Tibial nerve (tissue), 4 donors: ENCODE results near the gene FBXL14. TPM values are rescaled to one million over a fixed set of nuclear protein-coding genes. Genes with fewer than 3 reads are reported as not detected.

Experiments
- DNase-seq, 2 donors: peaks; one replicate each; pipeline ENCODE4 v3.0.0-alpha.2; 2019; ENCODE audit warnings: low spot score in 2 of 2
- H3K27ac ChIP-seq, 4 donors: fragments of 200-600 bp; sonication (generic) in 3 of 4; one replicate each; pipeline ENCODE4 v1.5.1; 2017 to 2019; ENCODE audit warnings: mild to moderate bottlenecking in 1 of 4
- H3K27me3 ChIP-seq, 2 donors: fragments of 200-600 bp; sonication (generic) in 1 of 2; one replicate each; pipeline versions ENCODE4 v1.5.1 to v1.6.0; 2017 to 2019
- H3K36me3 ChIP-seq, 3 donors: fragments of 200-600 bp; sonication (generic); one replicate each; pipeline ENCODE4 v1.5.1; 2018 to 2019
- H3K4me1 ChIP-seq, 4 donors: fragments of 200-600 bp; sonication (generic) in 3 of 4; one replicate each; pipeline ENCODE4 v1.5.1; 2017 to 2019
- H3K4me3 ChIP-seq, 4 donors: fragments of 200-600 bp; sonication (generic) in 3 of 4; one replicate each; pipeline ENCODE4 v1.5.1; 2017 to 2019; ENCODE audit warnings: mild to moderate bottlenecking in 1 of 4, moderate library complexity in 1 of 4
- H3K9me3 ChIP-seq, 4 donors: fragments of 200-600 bp; sonication (generic) in 3 of 4; one replicate each; pipeline ENCODE4 v1.5.1; 2017 to 2019
- EP300 ChIP-seq, 2 donors: sonication (generic); formaldehyde crosslinking; IDR thresholded peaks; one replicate each; pipeline ENCODE4 v1.6.1; 2017; ENCODE audit warnings: antibody characterized with exemption in 2 of 2, mild to moderate bottlenecking in 1 of 2
- POLR2A ChIP-seq, 2 donors: fragments of 450-650 bp; IDR thresholded peaks; one replicate each; pipeline ENCODE4 v1.6.1; 2017; ENCODE audit warnings: antibody characterized with exemption in 2 of 2, mild to moderate bottlenecking in 2 of 2, moderate library complexity in 2 of 2
- WGBS, 2 donors: methylation state at CpG; one replicate each; pipeline ENCODE4 v1.1.5; 2018; 5-methylcytosine and 5-hydroxymethylcytosine counted together
- total RNA-seq, 4 donors: library from RNA; depleted of rRNA; stranded (reverse); fragments of >200 nt; gene quantifications; one replicate each; pipeline ENCODE4 v1.1.0, GENCODE V29; 2016
- TF ChIP-seq, protein P1 (sequence below), 5 experiments: fragments of 200-600 bp in 3 of 5; fragments of 450-650 bp in 2 of 5; sonication (generic) in 3 of 5; IDR thresholded peaks; one replicate each; pipeline ENCODE4 v1.5.1; 2016 to 2019; ENCODE audit warnings: antibody characterized with exemption in 5 of 5, mild to moderate bottlenecking in 3 of 5, moderate library complexity in 2 of 5

The FBXL14 gene
- total RNA-seq, 4 donors from 2014 or later = 11.7 to 21.4 (median 17.3) TPM

DNA sequence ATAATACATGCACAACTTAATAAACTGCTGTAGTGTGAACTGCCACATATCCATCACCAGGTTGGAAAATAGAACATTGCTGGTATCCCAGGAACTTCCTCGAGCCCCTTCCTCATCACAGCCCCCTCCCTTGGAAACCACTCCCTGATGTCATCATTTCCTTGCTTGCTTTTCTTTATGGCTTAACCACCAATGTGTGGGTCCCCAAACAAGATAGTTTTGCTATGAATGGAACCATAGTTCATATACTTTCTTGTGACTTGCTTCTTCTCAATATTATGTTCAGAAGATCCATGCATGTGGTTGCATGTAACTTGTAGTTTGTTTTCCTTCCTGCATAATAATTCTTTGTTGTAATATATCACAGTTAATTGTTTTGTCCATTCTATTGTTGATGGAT is 25.7 kb upstream of the FBXL14 start:
- TF ChIP-seq EP300 (IDR thresholded peaks at IDR 0.05) (no peak), POLR2A (IDR thresholded peaks at IDR 0.05) (no peak)
- TF ChIP-seq, protein P1, sequence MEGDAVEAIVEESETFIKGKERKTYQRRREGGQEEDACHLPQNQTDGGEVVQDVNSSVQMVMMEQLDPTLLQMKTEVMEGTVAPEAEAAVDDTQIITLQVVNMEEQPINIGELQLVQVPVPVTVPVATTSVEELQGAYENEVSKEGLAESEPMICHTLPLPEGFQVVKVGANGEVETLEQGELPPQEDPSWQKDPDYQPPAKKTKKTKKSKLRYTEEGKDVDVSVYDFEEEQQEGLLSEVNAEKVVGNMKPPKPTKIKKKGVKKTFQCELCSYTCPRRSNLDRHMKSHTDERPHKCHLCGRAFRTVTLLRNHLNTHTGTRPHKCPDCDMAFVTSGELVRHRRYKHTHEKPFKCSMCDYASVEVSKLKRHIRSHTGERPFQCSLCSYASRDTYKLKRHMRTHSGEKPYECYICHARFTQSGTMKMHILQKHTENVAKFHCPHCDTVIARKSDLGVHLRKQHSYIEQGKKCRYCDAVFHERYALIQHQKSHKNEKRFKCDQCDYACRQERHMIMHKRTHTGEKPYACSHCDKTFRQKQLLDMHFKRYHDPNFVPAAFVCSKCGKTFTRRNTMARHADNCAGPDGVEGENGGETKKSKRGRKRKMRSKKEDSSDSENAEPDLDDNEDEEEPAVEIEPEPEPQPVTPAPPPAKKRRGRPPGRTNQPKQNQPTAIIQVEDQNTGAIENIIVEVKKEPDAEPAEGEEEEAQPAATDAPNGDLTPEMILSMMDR (IDR thresholded peaks at IDR 0.05) = no peak

DNA sequence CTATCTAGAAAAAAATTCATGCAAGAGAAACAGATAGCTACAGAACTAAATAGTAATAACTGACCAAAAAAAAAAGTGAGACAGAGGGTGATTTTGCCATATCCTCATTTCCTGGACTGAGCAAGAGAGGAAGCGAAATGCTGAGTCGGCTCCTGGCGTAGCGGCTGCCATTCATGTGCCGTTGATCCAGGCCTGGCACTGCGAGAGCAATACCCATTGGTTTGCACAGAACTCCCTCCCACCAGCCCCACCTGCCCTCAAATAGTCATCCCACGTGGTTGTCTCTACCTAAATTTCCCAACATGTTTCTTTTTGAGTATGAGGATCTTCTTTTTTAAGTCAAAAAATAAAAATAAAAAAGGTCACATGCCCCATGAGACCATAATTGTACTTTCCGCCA is 25.2 kb upstream of the FBXL14 start:
- Histone ChIP-seq H3K4me3 (no peak overlapping the region), H3K9me3 (no peaks in the 10 kb centered on the region), H3K36me3 (no peaks in the 10 kb centered on the region), H3K4me1 (peaks cover 0 to 15% (median 0%) of the 10 kb centered on the region in 4 donors), H3K27ac (no peak overlapping the region), H3K27me3 (no peaks in the 10 kb centered on the region)
- peak in 1 of 2 donors; percentile 65 for TF ChIP-seq EP300 (IDR thresholded peaks at IDR 0.05)
- TF ChIP-seq, protein P1 (IDR thresholded peaks at IDR 0.05) = no peak
- DNase-seq = no peak
- 64 to 73% methylated on average over 8 of the region's 8 CpGs for WGBS, 2 donors

More for the DNA sequence above, 25.7 kb upstream of the FBXL14 start:
- 44 to 64% methylated on average over 1 of the region's 1 CpG for WGBS, 2 donors
- H3K4me1 ChIP-seq = peaks cover 0 to 20% (median 0%) of the 10 kb centered on the region in 4 donors
- no peak overlapping the region for H3K4me3 ChIP-seq
- no peak for DNase-seq
- H3K9me3 ChIP-seq = no peaks in the 10 kb centered on the region
- no peaks in the 10 kb centered on the region for H3K36me3 ChIP-seq
- no peaks in the 10 kb centered on the region for H3K27me3 ChIP-seq
- H3K27ac ChIP-seq = no peak overlapping the region

DNA sequence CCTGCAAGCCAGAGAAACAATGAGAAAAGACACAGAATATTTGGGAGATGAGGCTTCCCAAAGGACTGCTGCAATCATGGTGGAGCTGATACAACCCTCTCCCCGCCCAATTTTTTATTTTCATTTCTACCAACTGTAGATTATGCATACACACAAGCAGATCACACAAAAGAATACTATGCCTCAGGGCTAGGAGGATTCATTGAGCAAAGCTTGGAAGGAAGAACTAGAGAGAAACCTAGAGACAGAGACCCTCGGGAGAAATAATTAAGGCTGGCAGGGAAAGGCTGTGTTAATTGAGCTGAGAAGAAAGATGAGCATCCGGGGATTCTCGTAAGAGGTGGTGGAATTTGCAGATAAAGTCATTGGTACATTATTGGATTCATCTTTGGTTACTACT is 24.8 kb upstream of the FBXL14 start:
- no peaks in the 10 kb centered on the region for H3K27me3 ChIP-seq
- TF ChIP-seq, protein P1 (IDR thresholded peaks at IDR 0.05) = no peak
- TF ChIP-seq EP300 (IDR thresholded peaks at IDR 0.05) (no peak), POLR2A (IDR thresholded peaks at IDR 0.05) (no peak)
- H3K36me3 ChIP-seq = no peaks in the 10 kb centered on the region
- H3K27ac ChIP-seq = no peak overlapping the region
- no peak overlapping the region for H3K4me3 ChIP-seq
- H3K9me3 ChIP-seq = no peaks in the 10 kb centered on the region
- WGBS, 2 donors = 49 to 59% methylated on average over 4 of the region's 4 CpGs
- DNase-seq = no peak
- H3K4me1 ChIP-seq = peaks cover 0 to 15% (median 0%) of the 10 kb centered on the region in 4 donors

DNA sequence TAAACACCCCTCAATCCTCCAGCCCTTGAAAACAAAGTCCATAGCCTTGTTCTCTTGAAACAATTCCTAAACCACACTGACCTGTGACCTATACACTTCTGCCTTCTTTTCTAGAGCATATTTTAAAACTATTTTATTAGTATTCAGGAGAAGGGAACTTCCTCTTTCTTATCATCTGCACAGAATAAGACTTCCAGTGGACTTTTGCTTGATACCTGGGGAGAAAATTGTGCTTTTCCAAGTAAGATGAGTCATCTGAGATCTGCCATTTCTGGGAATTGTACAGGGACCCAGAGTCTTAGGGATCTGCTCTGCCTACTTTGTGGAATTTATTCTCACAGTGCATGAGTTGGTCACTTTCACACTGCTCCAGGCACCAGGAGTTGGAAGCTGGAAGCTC is 24.1 kb upstream of the FBXL14 start:
- no peaks in the 10 kb centered on the region for H3K36me3 ChIP-seq
- DNase-seq = no peak
- peaks cover 0 to 15% (median 0%) of the 10 kb centered on the region in 4 donors for H3K4me1 ChIP-seq
- H3K27ac ChIP-seq = no peak overlapping the region
- no peak overlapping the region for H3K4me3 ChIP-seq
- H3K9me3 ChIP-seq = no peaks in the 10 kb centered on the region
- TF ChIP-seq, protein P1 (IDR thresholded peaks at IDR 0.05) = no peak
- TF ChIP-seq EP300 (IDR thresholded peaks at IDR 0.05) = no peak
- no peak for TF ChIP-seq POLR2A (IDR thresholded peaks at IDR 0.05)
- no peaks in the 10 kb centered on the region for H3K27me3 ChIP-seq

DNA sequence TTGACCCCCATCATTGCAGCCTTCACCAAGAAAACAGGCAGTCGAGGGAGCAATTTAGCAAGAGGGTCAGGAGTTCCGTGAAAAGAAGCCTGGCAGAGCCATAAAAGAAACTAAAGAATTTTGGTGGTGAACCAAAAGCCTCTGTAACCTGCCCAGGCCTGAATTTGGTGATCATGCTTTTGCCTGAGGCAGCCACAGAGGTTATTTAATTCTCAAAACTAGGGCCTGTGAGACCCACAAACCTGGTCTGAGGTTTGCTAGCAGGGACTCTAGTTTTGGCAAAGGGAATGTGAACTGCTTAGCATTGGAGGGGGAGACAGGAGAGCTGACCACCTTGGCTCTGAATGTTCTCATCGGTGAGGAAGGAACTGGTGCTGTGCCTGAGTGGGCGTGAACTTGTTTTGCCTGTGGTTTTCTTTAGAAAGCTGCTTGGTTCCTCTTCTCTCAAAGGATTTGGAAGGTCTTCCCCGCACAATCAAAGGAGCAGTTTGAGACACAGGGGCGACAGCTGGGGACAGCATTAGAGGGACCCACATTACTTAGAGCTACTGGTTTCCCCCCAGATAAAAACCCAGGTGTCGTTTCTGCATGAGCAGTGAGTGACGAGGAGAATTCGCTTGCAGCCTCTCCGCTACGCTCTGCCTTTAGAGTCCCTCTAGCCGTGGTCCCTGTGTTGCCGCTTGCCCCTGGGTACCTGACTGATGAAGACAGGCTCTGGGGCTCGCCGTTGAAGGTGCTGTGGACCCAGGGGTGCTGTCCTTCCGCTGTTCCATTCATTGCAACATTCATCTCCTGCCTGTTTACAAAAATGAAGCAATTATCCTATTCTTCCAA is 22.1 kb upstream of the FBXL14 start:
- 79 to 83% methylated on average over 16 of the region's 16 CpGs for WGBS, 2 donors
- TF ChIP-seq, protein P1 (IDR thresholded peaks at IDR 0.05) = no peak
- TF ChIP-seq POLR2A (IDR thresholded peaks at IDR 0.05) = no peak
- TF ChIP-seq EP300 (IDR thresholded peaks at IDR 0.05) = no peak
- Histone ChIP-seq H3K27ac (no peak overlapping the region), H3K36me3 (no peaks in the 10 kb centered on the region), H3K4me3 (peak overlapping the region in 1 of 4 donors; percentile 24), H3K4me1 (peaks cover 0 to 25% (median 0%) of the 10 kb centered on the region in 4 donors), H3K27me3 (no peaks in the 10 kb centered on the region), H3K9me3 (no peaks in the 10 kb centered on the region)
- no peak for DNase-seq
